PC-3 (cell line): Measurements from ENCODE around the gene FIS1. TPM values are rescaled to one million over a fixed set of nuclear protein-coding genes. Genes with fewer than 3 reads are reported as not detected.

Experiments used
- ATAC-seq: fragments of 200-7000 bp; cut with Tn5 transposase; 2 replicates; pipeline ENCODE4 v1.9.1; 2020; ENCODE audit warnings: mild to moderate bottlenecking, moderate library complexity
- BruUV-seq: library from RNA; stranded (reverse); fragments of 400-500 nt; replicated peaks from 2 replicates; lab custom pipeline; 2021; lab: Mats Ljungman, UMichigan
- CTCF ChIA-PET: fragments of 300-600 bp; sonication (Branson Sonifier 250); formaldehyde crosslinking; loops from one replicate; lab custom pipeline; 2022; ENCODE audit warnings: antibody characterized with exemption; lab: Charles Lee
- POLR2A ChIA-PET: fragments of 300-600 bp; sonication (Branson Sonifier 250); formaldehyde crosslinking; loops from one replicate; lab custom pipeline; 2022; ENCODE audit warnings: antibody characterized with exemption; ENCODE audit not compliant: unreplicated experiment; lab: Charles Lee
- DNase-seq: peaks from one replicate; pipeline ENCODE4 v3.0.0-alpha.2; 2015
- H2AFZ ChIP-seq: fragments of 300-600 bp; sonication (generic); 2 replicates; pipeline ENCODE4 v1.6.0; 2016; ENCODE audit warnings: antibody characterized with exemption, low read length
- H3F3A ChIP-seq: fragments of 300-600 bp; sonication (generic); one replicate; pipeline ENCODE4 v1.6.0; 2017; ENCODE audit warnings: antibody characterized with exemption, low read length, control low read depth, mild to moderate bottlenecking; ENCODE audit not compliant: unreplicated experiment
- H3K27ac ChIP-seq: fragments of 300-600 bp; sonication (generic); 2 replicates; pipeline ENCODE4 v1.5.1; 2016; ENCODE audit warnings: mild to moderate bottlenecking, low read length
- H3K27me3 ChIP-seq: fragments of 300-600 bp; sonication (generic); 2 replicates; pipeline ENCODE4 v1.6.1; 2016; ENCODE audit warnings: low read length, mixed read lengths
- H3K36me3 ChIP-seq: fragments of 300-600 bp; sonication (generic); 2 replicates; pipeline ENCODE4 v1.6.1; 2016; ENCODE audit warnings: low read depth, mixed run types, low read length, mixed read lengths
- H3K4me1 ChIP-seq: fragments of 300-600 bp; sonication (generic); 2 replicates; pipeline ENCODE4 v1.5.1; 2016; ENCODE audit warnings: low read length; ENCODE audit not compliant: insufficient read depth
- H3K4me2 ChIP-seq: fragments of 300-600 bp; sonication (generic); 2 replicates; pipeline ENCODE4 v1.6.0; 2016; ENCODE audit warnings: low read length
- H3K4me3 ChIP-seq: fragments of 300-600 bp; sonication (generic); 2 replicates; pipeline ENCODE4 v1.5.1; 2016; ENCODE audit warnings: mild to moderate bottlenecking, low read length, mixed read lengths
- H3K79me2 ChIP-seq: fragments of 300-600 bp; sonication (generic); 2 replicates; pipeline ENCODE4 v1.6.1; 2017; ENCODE audit warnings: low read length, mixed read lengths
- H3K9ac ChIP-seq: fragments of 300-600 bp; sonication (generic); 2 replicates; pipeline ENCODE4 v1.6.0; 2016; ENCODE audit warnings: mild to moderate bottlenecking, low read length
- H3K9me2 ChIP-seq: fragments of 300-600 bp; sonication (generic); replicated peaks from 2 replicates; pipeline ENCODE4 v1.6.1; 2016; ENCODE audit warnings: mixed run types, low read length, mixed read lengths
- H3K9me3 ChIP-seq: fragments of 300-600 bp; sonication (generic); 2 replicates; pipeline ENCODE4 v1.6.1; 2016; ENCODE audit warnings: low read length, mixed read lengths
- H4K20me1 ChIP-seq: fragments of 300-600 bp; sonication (generic); 2 replicates; pipeline ENCODE4 v1.6.1; 2016; ENCODE audit warnings: low read length, mixed read lengths
- EZH2 ChIP-seq: fragments of 300-600 bp; sonication (generic); IDR thresholded peaks from one replicate; pipeline ENCODE4 v1.6.1; 2017; ENCODE audit warnings: antibody characterized with exemption, mild to moderate bottlenecking, low read length; ENCODE audit not compliant: unreplicated experiment
- EZH2phosphoT487 ChIP-seq: fragments of 300-600 bp; sonication (generic); IDR thresholded peaks from 2 replicates; pipeline ENCODE4 v1.6.1; 2018; ENCODE audit warnings: mild to moderate bottlenecking, antibody characterized with exemption, low read length, borderline replicate concordance
- intact Hi-C: fragments of 100-400 bp; cut with micrococcal nuclease; formaldehyde crosslinking; loops from 2 replicates; pipeline ENCODE4 v1.9.0; 2023
- total RNA-seq: library from RNA; depleted of rRNA; stranded (reverse); fragments of >200 nt; gene quantifications from 2 replicates; pipeline ENCODE4 v1.2.3, GENCODE V29; 2014
- TF ChIP-seq, protein P1 (sequence below): fragments of 300-600 bp; sonication (generic); conservative IDR thresholded peaks from 2 replicates; pipeline ENCODE4 v1.5.1; 2017; ENCODE audit warnings: antibody characterized with exemption, low read depth, mild to moderate bottlenecking, low read length

FIS1 gene
- total RNA-seq, 1 experiment from 2014 or later = 146 TPM

DNA sequence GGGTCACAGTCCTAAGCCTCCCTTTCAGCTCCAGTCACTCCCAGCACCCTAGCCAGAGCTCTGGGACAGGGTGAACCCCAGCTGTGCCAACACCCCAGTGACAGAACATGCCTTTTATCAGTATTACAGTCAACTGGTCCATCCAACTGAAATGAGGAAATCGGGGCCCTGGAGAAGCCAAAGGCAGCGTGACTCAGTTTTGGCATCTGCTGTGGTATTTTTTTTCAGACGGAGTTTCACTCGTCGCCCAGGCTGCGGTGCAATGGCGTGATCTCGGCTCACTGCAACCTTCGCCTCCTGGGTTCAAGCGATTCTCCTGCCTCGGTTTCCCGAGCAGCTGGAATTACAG, 3.9 kb downstream of the FIS1 start:
- ChIA-PET CTCF (no interaction called here), POLR2A (interaction anchor here (0.6 kb wide), 1 partner anchor 23 kb away, joined by 25 read pairs; the partner anchor contains the start of gene ZNHIT1)
- H3K9me3 ChIP-seq = no peaks in the 10 kb centered on the region
- H3F3A ChIP-seq = no peaks in the 10 kb centered on the region
- TF ChIP-seq, protein P1, sequence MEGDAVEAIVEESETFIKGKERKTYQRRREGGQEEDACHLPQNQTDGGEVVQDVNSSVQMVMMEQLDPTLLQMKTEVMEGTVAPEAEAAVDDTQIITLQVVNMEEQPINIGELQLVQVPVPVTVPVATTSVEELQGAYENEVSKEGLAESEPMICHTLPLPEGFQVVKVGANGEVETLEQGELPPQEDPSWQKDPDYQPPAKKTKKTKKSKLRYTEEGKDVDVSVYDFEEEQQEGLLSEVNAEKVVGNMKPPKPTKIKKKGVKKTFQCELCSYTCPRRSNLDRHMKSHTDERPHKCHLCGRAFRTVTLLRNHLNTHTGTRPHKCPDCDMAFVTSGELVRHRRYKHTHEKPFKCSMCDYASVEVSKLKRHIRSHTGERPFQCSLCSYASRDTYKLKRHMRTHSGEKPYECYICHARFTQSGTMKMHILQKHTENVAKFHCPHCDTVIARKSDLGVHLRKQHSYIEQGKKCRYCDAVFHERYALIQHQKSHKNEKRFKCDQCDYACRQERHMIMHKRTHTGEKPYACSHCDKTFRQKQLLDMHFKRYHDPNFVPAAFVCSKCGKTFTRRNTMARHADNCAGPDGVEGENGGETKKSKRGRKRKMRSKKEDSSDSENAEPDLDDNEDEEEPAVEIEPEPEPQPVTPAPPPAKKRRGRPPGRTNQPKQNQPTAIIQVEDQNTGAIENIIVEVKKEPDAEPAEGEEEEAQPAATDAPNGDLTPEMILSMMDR = no peak
- TF ChIP-seq EZH2 = no peak
- no peak for TF ChIP-seq EZH2phosphoT487
- H3K27me3 ChIP-seq = no peaks in the 10 kb centered on the region
- H3K79me2 ChIP-seq = peaks cover 21% of the 10 kb centered on the region
- no peak for DNase-seq
- H3K27ac ChIP-seq = no peak overlapping the region
- no peak overlapping the region for H3K9ac ChIP-seq
- H2AFZ ChIP-seq = no peak overlapping the region
- H3K4me3 ChIP-seq = no peak overlapping the region
- no peaks in the 10 kb centered on the region for H3K9me2 ChIP-seq
- intact Hi-C loops = no loop called here
- no TSS peak for BruUV-seq
- no peaks in the 10 kb centered on the region for H3K36me3 ChIP-seq
- no peaks in the 10 kb centered on the region for H4K20me1 ChIP-seq
- no peak for ATAC-seq
- H3K4me1 ChIP-seq = peaks cover 13% of the 10 kb centered on the region
- no peak overlapping the region for H3K4me2 ChIP-seq

DNA sequence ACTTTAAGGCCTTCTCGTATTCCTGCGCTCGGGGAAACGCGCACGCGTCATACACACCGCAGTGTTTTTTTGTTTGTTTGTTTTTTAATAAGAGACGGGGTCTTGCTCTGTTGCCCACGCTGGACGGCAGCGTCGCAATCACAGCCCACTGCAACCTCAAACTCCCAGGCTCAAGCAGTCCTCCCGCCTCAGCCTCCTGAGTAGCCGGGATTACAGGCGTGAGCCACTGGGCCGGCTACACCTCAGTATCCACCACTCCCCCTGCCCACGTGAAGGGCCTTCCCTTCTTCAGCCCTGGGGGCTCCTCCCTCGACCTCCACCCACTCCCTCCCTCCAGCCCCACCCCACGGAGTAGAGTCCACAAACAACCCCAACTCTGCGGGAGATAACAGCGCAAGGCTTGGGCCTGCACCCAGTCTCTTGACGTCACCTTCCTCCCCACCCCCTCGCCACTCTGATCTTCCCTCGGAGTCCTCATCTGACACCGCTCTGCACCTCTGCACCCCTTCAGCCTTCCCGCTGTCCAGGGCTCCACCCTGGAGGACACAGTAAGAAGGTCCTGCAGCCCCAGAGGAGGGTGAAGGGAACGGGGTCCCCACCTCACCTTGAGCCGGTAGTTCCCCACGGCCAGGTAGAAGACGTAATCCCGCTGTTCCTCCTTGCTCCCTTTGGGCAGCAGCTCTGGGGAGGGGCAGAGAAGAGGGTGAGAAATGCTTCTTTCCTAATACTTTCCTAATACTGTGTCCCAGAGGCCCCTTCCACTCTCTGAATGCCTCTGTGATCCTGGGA, 4.5 kb downstream of the FIS1 start:
- Histone ChIP-seq H3K27me3 (no peaks in the 10 kb centered on the region), H3K9ac (no peak overlapping the region), H3K9me2 (no peaks in the 10 kb centered on the region), H3K4me1 (peaks cover 10% of the 10 kb centered on the region), H3F3A (no peaks in the 10 kb centered on the region), H3K9me3 (no peaks in the 10 kb centered on the region), H4K20me1 (no peaks in the 10 kb centered on the region), H3K79me2 (peaks cover 16% of the 10 kb centered on the region), H3K27ac (no peak overlapping the region), H3K36me3 (no peaks in the 10 kb centered on the region), H2AFZ (no peak overlapping the region), H3K4me2 (no peak overlapping the region), H3K4me3 (no peak overlapping the region)
- DNase-seq (no peak), ATAC-seq (no peak)
- POLR2A ChIA-PET = no interaction called here
- intact Hi-C loops = no loop called here
- no peak for TF ChIP-seq EZH2
- TF ChIP-seq EZH2phosphoT487 = no peak
- TF ChIP-seq, protein P1 = no peak
- CTCF ChIA-PET = no interaction called here
- BruUV-seq = no TSS peak

DNA sequence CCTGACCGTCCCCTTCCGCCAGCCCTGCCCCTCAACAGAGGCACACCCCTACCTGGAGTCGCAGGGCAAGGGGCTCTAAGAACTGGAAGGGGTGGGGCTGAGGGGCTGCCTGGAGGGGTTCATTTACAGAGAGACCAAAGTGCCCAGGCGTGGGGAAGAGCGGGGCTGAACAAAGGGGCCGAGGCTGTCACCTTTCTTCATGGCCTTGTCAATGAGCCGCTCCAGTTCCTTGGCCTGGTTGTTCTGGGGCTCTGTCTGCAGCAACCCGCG, 5.0 kb downstream of the FIS1 start:
- Histone ChIP-seq H3K36me3 (no peaks in the 10 kb centered on the region), H3K4me2 (no peak overlapping the region), H4K20me1 (no peaks in the 10 kb centered on the region), H3K9ac (no peak overlapping the region), H3K9me2 (no peaks in the 10 kb centered on the region), H2AFZ (no peak overlapping the region), H3F3A (no peaks in the 10 kb centered on the region), H3K4me1 (peaks cover 6% of the 10 kb centered on the region), H3K79me2 (peaks cover 16% of the 10 kb centered on the region), H3K4me3 (no peak overlapping the region), H3K27ac (no peak overlapping the region), H3K27me3 (no peaks in the 10 kb centered on the region), H3K9me3 (no peaks in the 10 kb centered on the region)
- no TSS peak for BruUV-seq
- POLR2A ChIA-PET = no interaction called here
- CTCF ChIA-PET = no interaction called here
- intact Hi-C loops = no loop called here
- TF ChIP-seq EZH2 (no peak), EZH2phosphoT487 (no peak)
- TF ChIP-seq, protein P1 = no peak
- DNase-seq (no peak), ATAC-seq (no peak)
